ENCODE data around the gene EFNA2.

GRCh38 chr19:1247748-1248138 lies 37.9 kb upstream of the EFNA2 start:
- no peak for TF ChIP-seq ZNF384 (IDR thresholded peaks at IDR 0.05)
- no peak for TF ChIP-seq NFRKB (IDR thresholded peaks at IDR 0.05)
- no peak for TF ChIP-seq BHLHE40 (IDR thresholded peaks at IDR 0.05; ENCODE audit: borderline replicate concordance)
- TF ChIP-seq TARDBP (IDR thresholded peaks at IDR 0.05): no peak
- TF ChIP-seq SP1 (IDR thresholded peaks at IDR 0.05): no peak
- TF ChIP-seq FOXK2 (IDR thresholded peaks at IDR 0.05): no peak
- TF ChIP-seq ELF4 (IDR thresholded peaks at IDR 0.05): no peak
- no peak for TF ChIP-seq PKNOX1 (IDR thresholded peaks at IDR 0.05)
- no peak for TF ChIP-seq ARNT (IDR thresholded peaks at IDR 0.05)
- TF ChIP-seq SUZ12 (IDR thresholded peaks at IDR 0.05): no peak
- TF ChIP-seq FOXM1 (IDR thresholded peaks at IDR 0.05; ENCODE audit: borderline replicate concordance): no peak
- no peak for TF ChIP-seq L3MBTL2 (conservative IDR thresholded peaks at IDR 0.05)
- no peak for TF ChIP-seq LEF1 (IDR thresholded peaks at IDR 0.05; ENCODE audit: borderline replicate concordance)

All from HEK293T (cell line).